ENCODE measurements around the gene CNTNAP2. TPM values are rescaled to one million over a fixed set of nuclear protein-coding genes. Genes with fewer than 3 reads are reported as not detected.

Gene CNTNAP2
- total and polyA plus RNA-seq, 4 donors: 0.14 to 2.3 (median 1.1) TPM

DNA sequence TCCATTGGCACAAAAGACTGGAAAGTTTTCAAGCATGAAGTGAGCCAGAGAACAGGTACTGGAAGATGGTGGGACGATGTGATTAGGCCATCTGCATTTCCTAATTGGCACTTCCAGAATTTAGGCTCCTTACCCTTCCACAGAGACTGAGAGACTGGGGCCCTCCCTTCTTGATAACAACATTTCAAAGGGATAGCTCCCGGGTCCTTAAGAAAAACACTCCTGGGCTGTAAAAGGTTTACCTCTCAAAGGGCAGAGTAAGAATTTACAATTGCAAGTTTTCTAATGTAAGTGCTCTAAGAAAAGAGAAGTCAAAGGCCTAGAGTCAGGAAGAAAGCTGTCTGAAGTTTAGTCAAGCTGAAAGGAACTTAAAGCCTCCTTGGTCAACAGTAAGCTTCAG lies 1914.4 kb downstream of the CNTNAP2 start:
- no peak overlapping the region for H3K27ac ChIP-seq (ENCODE audit: low read depth in 1 of 2, low read length in 2 of 2)
- no peak for TF ChIP-seq HNF4A (conservative IDR thresholded peaks at IDR 0.05)
- no peak for TF ChIP-seq EGR1 (IDR thresholded peaks at IDR 0.05; ENCODE audit: low read depth in 2 of 2)
- TF ChIP-seq RAD21 (IDR thresholded peaks at IDR 0.05): no peak
- TF ChIP-seq, protein P1, sequence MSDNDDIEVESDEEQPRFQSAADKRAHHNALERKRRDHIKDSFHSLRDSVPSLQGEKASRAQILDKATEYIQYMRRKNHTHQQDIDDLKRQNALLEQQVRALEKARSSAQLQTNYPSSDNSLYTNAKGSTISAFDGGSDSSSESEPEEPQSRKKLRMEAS (IDR thresholded peaks at IDR 0.05): no peak
- TF ChIP-seq, protein P2, sequence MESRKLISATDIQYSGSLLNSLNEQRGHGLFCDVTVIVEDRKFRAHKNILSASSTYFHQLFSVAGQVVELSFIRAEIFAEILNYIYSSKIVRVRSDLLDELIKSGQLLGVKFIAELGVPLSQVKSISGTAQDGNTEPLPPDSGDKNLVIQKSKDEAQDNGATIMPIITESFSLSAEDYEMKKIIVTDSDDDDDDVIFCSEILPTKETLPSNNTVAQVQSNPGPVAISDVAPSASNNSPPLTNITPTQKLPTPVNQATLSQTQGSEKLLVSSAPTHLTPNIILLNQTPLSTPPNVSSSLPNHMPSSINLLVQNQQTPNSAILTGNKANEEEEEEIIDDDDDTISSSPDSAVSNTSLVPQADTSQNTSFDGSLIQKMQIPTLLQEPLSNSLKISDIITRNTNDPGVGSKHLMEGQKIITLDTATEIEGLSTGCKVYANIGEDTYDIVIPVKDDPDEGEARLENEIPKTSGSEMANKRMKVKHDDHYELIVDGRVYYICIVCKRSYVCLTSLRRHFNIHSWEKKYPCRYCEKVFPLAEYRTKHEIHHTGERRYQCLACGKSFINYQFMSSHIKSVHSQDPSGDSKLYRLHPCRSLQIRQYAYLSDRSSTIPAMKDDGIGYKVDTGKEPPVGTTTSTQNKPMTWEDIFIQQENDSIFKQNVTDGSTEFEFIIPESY (IDR thresholded peaks at IDR 0.05): no peak
- no peak for TF ChIP-seq TAF1 (conservative IDR thresholded peaks at IDR 0.05)
- TF ChIP-seq, protein P3, sequence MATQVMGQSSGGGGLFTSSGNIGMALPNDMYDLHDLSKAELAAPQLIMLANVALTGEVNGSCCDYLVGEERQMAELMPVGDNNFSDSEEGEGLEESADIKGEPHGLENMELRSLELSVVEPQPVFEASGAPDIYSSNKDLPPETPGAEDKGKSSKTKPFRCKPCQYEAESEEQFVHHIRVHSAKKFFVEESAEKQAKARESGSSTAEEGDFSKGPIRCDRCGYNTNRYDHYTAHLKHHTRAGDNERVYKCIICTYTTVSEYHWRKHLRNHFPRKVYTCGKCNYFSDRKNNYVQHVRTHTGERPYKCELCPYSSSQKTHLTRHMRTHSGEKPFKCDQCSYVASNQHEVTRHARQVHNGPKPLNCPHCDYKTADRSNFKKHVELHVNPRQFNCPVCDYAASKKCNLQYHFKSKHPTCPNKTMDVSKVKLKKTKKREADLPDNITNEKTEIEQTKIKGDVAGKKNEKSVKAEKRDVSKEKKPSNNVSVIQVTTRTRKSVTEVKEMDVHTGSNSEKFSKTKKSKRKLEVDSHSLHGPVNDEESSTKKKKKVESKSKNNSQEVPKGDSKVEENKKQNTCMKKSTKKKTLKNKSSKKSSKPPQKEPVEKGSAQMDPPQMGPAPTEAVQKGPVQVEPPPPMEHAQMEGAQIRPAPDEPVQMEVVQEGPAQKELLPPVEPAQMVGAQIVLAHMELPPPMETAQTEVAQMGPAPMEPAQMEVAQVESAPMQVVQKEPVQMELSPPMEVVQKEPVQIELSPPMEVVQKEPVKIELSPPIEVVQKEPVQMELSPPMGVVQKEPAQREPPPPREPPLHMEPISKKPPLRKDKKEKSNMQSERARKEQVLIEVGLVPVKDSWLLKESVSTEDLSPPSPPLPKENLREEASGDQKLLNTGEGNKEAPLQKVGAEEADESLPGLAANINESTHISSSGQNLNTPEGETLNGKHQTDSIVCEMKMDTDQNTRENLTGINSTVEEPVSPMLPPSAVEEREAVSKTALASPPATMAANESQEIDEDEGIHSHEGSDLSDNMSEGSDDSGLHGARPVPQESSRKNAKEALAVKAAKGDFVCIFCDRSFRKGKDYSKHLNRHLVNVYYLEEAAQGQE (IDR thresholded peaks at IDR 0.05): no peak
- H3K9ac ChIP-seq (ENCODE audit: low read depth in 1 of 2, low read length in 2 of 2): no peak overlapping the region
- H3K4me3 ChIP-seq (ENCODE audit: low read depth in 1 of 3, low read length in 3 of 3): no peak overlapping the region
- DNase-seq (ENCODE audit: low spot score): no peak
- no peaks in the 10 kb centered on the region for H3K4me1 ChIP-seq (ENCODE audit: control insufficient read depth in 4 of 4, insufficient read depth in 4 of 4, low read length in 3 of 4)
- H3K36me3 ChIP-seq (ENCODE audit: control insufficient read depth in 4 of 4, insufficient read depth in 3 of 4, low read depth in 1 of 4, low read length in 3 of 4): no peaks in the 10 kb centered on the region
- peaks cover 0 to 8% (median 0%) of the 10 kb centered on the region in 4 donors for H3K27me3 ChIP-seq (ENCODE audit: control insufficient read depth in 4 of 4, insufficient read depth in 4 of 4, low read length in 3 of 4)
- no peaks in the 10 kb centered on the region for H3K9me3 ChIP-seq (ENCODE audit: control insufficient read depth in 4 of 4, low read length in 3 of 4)
- WGBS: 27% methylated on average over 2 of the region's 2 CpGs

DNA sequence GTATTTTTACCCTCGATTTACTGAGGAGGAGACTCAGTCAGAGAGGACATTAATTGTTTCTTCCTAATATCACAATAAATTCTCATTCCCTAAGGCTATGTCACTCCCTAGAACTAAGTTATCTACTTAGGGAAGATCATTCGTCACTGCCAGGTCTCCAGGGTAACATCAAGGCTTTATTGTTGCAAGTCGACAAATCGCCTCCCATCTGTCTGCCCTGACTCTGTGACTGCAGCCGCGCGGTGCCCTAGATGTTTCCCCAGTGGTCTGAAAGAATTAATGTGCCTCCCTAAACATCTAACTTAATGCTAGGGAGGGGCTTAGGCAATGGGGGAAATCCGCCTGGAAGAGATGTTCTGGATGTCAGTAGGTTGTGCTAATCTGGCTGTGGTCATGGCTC lies 1915.2 kb downstream of the CNTNAP2 start:
- Histone ChIP-seq H3K4me3 (ENCODE audit: low read depth in 1 of 3, low read length in 3 of 3) (no peak overlapping the region), H3K27me3 (ENCODE audit: control insufficient read depth in 4 of 4, insufficient read depth in 4 of 4, low read length in 3 of 4) (peaks cover 0 to 8% (median 0%) of the 10 kb centered on the region in 4 donors), H3K27ac (ENCODE audit: low read depth in 1 of 2, low read length in 2 of 2) (no peak overlapping the region), H3K9ac (ENCODE audit: low read depth in 1 of 2, low read length in 2 of 2) (no peak overlapping the region), H3K9me3 (ENCODE audit: control insufficient read depth in 4 of 4, low read length in 3 of 4) (no peaks in the 10 kb centered on the region), H3K36me3 (ENCODE audit: control insufficient read depth in 4 of 4, insufficient read depth in 3 of 4, low read depth in 1 of 4, low read length in 3 of 4) (no peaks in the 10 kb centered on the region), H3K4me1 (ENCODE audit: control insufficient read depth in 4 of 4, insufficient read depth in 4 of 4, low read length in 3 of 4) (no peaks in the 10 kb centered on the region)
- 70% methylated on average over 8 of the region's 8 CpGs for WGBS
- TF ChIP-seq, protein P1 (IDR thresholded peaks at IDR 0.05): no peak
- TF ChIP-seq FOXA2 (IDR thresholded peaks at IDR 0.05) (no peak), RXRA (IDR thresholded peaks at IDR 0.05) (no peak), HNF4G (IDR thresholded peaks at IDR 0.05) (no peak), JUND (IDR thresholded peaks at IDR 0.05) (no peak), YY1 (IDR thresholded peaks at IDR 0.05) (no peak), GABPA (IDR thresholded peaks at IDR 0.05 in 1 of 2, conservative IDR thresholded peaks at IDR 0.05 in 1 of 2) (no peak), EGR1 (IDR thresholded peaks at IDR 0.05; ENCODE audit: low read depth in 2 of 2) (no peak), HNF4A (conservative IDR thresholded peaks at IDR 0.05) (no peak), TAF1 (conservative IDR thresholded peaks at IDR 0.05) (no peak), SP1 (IDR thresholded peaks at IDR 0.05) (no peak), NR2F2 (IDR thresholded peaks at IDR 0.05) (no peak), RAD21 (IDR thresholded peaks at IDR 0.05) (no peak)
- TF ChIP-seq, protein P3 (IDR thresholded peaks at IDR 0.05): no peak
- TF ChIP-seq, protein P4, sequence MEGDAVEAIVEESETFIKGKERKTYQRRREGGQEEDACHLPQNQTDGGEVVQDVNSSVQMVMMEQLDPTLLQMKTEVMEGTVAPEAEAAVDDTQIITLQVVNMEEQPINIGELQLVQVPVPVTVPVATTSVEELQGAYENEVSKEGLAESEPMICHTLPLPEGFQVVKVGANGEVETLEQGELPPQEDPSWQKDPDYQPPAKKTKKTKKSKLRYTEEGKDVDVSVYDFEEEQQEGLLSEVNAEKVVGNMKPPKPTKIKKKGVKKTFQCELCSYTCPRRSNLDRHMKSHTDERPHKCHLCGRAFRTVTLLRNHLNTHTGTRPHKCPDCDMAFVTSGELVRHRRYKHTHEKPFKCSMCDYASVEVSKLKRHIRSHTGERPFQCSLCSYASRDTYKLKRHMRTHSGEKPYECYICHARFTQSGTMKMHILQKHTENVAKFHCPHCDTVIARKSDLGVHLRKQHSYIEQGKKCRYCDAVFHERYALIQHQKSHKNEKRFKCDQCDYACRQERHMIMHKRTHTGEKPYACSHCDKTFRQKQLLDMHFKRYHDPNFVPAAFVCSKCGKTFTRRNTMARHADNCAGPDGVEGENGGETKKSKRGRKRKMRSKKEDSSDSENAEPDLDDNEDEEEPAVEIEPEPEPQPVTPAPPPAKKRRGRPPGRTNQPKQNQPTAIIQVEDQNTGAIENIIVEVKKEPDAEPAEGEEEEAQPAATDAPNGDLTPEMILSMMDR (IDR thresholded peaks at IDR 0.05; ENCODE audit: low read depth, low read length, missing input control): no peak
- TF ChIP-seq, protein P5, sequence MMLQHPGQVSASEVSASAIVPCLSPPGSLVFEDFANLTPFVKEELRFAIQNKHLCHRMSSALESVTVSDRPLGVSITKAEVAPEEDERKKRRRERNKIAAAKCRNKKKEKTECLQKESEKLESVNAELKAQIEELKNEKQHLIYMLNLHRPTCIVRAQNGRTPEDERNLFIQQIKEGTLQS (IDR thresholded peaks at IDR 0.05): no peak
- TF ChIP-seq, protein P2 (IDR thresholded peaks at IDR 0.05): no peak
- DNase-seq (ENCODE audit: low spot score): no peak
